Embryonic facial prominence (tissue), 1 donor: ENCODE data around the gene UTS2B.

Experiments used
- DNase-seq: peaks from one replicate; pipeline ENCODE4 v3.0.0-alpha.2; 2016; ENCODE audit errors: extremely low spot score

UTS2B gene

GRCh38 chr3:191329654-191330529 is at the start of gene UTS2B:
Gene UTS2B, minus strand, starts transcription at chr3:191330526. Its CDS starts 48,337 bp downstream, at chr3:191282189.
- DNase-seq, result peak; percentile 65

- no peak for DNase-seq
These were observed 49.7 kb upstream of the UTS2B start for GRCh38 chr3:191380001-191380400.

- no peak for DNase-seq
These were observed 49.1 kb upstream of the UTS2B start for GRCh38 chr3:191379446-191379845.

- no peak for DNase-seq
These were observed 48.0 kb upstream of the UTS2B start for GRCh38 chr3:191378142-191378812.

GRCh38 chr3:191376516-191377141 is 46.3 kb upstream of the UTS2B start:
- DNase-seq, result no peak

- no peak for DNase-seq
These were observed 43.0 kb upstream of the UTS2B start for GRCh38 chr3:191373327-191373726.

- DNase-seq, result no peak
These were observed 41.8 kb upstream of the UTS2B start for GRCh38 chr3:191372122-191372521.

- no peak for DNase-seq
These were observed 39.3 kb upstream of the UTS2B start for GRCh38 chr3:191369616-191370010.

GRCh38 chr3:191368755-191369615 is 38.7 kb upstream of the UTS2B start:
- no peak for DNase-seq

- DNase-seq, result no peak
These were observed 36.3 kb upstream of the UTS2B start for GRCh38 chr3:191366675-191367074.

GRCh38 chr3:191363221-191363620 is 32.9 kb upstream of the UTS2B start:
- no peak for DNase-seq

GRCh38 chr3:191362524-191363090 is 32.3 kb upstream of the UTS2B start:
- DNase-seq, result no peak

GRCh38 chr3:191362037-191362436 is 31.7 kb upstream of the UTS2B start:
- DNase-seq, result no peak

- DNase-seq, result no peak
These were observed 31.1 kb upstream of the UTS2B start for GRCh38 chr3:191361456-191361855.

- no peak for DNase-seq
These were observed 30.3 kb upstream of the UTS2B start for GRCh38 chr3:191360620-191361019.

GRCh38 chr3:191358929-191359328 is 28.6 kb upstream of the UTS2B start:
- DNase-seq, result no peak

GRCh38 chr3:191357909-191358308 is 27.6 kb upstream of the UTS2B start:
- no peak for DNase-seq

GRCh38 chr3:191356631-191357439 is 26.5 kb upstream of the UTS2B start:
- no peak for DNase-seq

GRCh38 chr3:191355406-191355805 is 25.1 kb upstream of the UTS2B start:
- DNase-seq, result no peak

- no peak for DNase-seq
These were observed 22.9 kb upstream of the UTS2B start for GRCh38 chr3:191353022-191353777.
